Cardiac ventricle fibroblast (primary cell): ENCODE measurements around the gene PARP1. TPM values are rescaled to one million over a fixed set of nuclear protein-coding genes. Genes with fewer than 3 reads are reported as not detected.

Experiments used
- total RNA-seq: library from RNA; depleted of rRNA; stranded (reverse); fragments of >200 nt; gene quantifications from 2 replicates; pipeline ENCODE4 v1.2.3, GENCODE V29; 2015

The PARP1 gene
- total RNA-seq: 54.5 and 63.9 TPM in 2 replicates

DNA sequence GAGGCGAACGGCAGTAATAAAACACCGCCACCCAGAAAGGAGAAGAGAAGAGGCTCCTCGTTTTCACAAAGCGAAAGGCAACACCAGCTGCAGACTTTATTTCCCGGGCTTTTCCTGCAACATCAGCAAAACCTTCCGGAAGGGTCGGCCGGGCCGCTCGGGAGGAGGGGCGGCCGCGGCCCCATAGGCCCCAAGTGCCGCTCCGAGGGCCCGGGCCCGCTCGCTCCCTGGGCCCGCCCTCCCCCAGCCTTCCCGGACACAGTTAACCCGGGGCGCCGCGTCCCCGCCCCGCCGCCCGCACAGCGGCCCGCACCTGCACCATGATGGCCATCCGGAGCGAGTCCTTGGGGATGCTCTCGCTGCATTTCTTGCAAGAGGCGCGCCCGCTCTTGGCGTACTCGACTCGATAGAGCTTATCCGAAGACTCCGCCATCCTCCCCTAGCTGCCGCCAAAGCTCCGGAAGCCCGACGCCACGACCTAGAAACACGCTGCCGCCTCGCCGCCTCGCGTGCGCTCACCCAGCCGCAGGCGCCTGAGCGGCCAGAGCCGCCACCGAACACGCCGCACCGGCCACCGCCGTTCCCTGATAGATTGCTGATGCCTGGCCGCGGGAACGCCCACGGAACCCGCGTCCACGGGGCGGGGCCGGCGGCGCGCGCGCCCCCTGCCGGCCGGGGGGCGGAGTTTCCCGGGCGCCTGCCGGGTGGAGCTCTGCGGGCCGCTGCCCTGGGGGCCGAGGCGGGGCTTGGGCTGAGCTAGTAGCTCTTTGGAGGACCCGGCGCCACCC, at the start of gene PARP1:
PARP1 (minus strand) TSS at position 597 of the 788 bp plus-strand sequence; CDS start at position 433, 164 bp downstream.

Other genes starting within 250 kb of the PARP1 start
- 42.4 and 42.7 TPM in 2 replicates for gene ACBD3, start 221.4 kb downstream of the PARP1 start, total RNA-seq
- not detected in 2 replicates for gene MIXL1, start 184.4 kb downstream of the PARP1 start, total RNA-seq
- 1.00 and 1.7 TPM in 2 replicates for gene LIN9, start 98.9 kb downstream of the PARP1 start, total RNA-seq
- gene STUM, start 140.7 kb upstream of the PARP1 start, total RNA-seq: 0.73 and 0.81 TPM in 2 replicates